HepG2 (cell line): ENCODE measurements around the gene GFY. TPM values are rescaled to one million over a fixed set of nuclear protein-coding genes. Genes with fewer than 3 reads are reported as not detected.

Source experiments
- HNF4A ChIP-seq: sonication (generic); formaldehyde crosslinking; IDR thresholded peaks from 2 replicates; pipeline ENCODE4 v1.4.0; 2020; ENCODE audit warnings: missing genetic modification reagents
- NPAS2 ChIP-seq: sonication (generic); formaldehyde crosslinking; IDR thresholded peaks from 2 replicates; pipeline ENCODE4 v1.8.0; 2022; ENCODE audit warnings: mild to moderate bottlenecking, missing genetic modification reagents, borderline replicate concordance
- TEAD2 ChIP-seq: sonication (generic); formaldehyde crosslinking; IDR thresholded peaks from 2 replicates; pipeline ENCODE4 v1.9.0; 2021; ENCODE audit warnings: missing genetic modification reagents
- ZNF138 ChIP-seq: sonication (generic); formaldehyde crosslinking; IDR thresholded peaks from 2 replicates; pipeline ENCODE4 v1.5.0; 2020; ENCODE audit warnings: mild to moderate bottlenecking, low read depth, missing genetic modification reagents
- ZNF816 ChIP-seq: sonication (generic); formaldehyde crosslinking; IDR thresholded peaks from 2 replicates; pipeline ENCODE4 v1.8.0; 2022; ENCODE audit warnings: missing genetic modification reagents, mild to moderate bottlenecking, borderline replicate concordance
- ZSCAN25 ChIP-seq: sonication (generic); formaldehyde crosslinking; IDR thresholded peaks from 2 replicates; pipeline ENCODE4 v1.8.0; 2022; ENCODE audit warnings: mild to moderate bottlenecking, missing genetic modification reagents
- polyA plus RNA-seq, 8 experiments: library from polyadenylated mRNA; depleted of rRNA in 3 of 8; stranded (reverse) in 7 of 8; unstranded in 1 of 8; fragments of >200 nt; fragmentation: Illumina TruSeq in 4 of 8; extraction: Trizol in 4 of 8; gene quantifications; 2 replicates each; pipeline versions ENCODE4 v1.2.1 to v1.2.3, GENCODE V29; 2011 to 2016; ENCODE audit warnings: low read depth in 4 of 8, missing spikeins in 1 of 8, mixed read lengths in 1 of 8; ENCODE audit not compliant: insufficient read depth in 1 of 8
- total RNA-seq, 5 experiments: library from RNA; depleted of rRNA; stranded (reverse); fragments of >200 nt; fragmentation: Illumina TruSeq; extraction: Trizol; gene quantifications; 2 replicates each; pipeline ENCODE4 v1.2.3, GENCODE V29; 2016; ENCODE audit warnings: low read depth in 1 of 5
- TF ChIP-seq, protein P1 (sequence below): sonication (generic); formaldehyde crosslinking; IDR thresholded peaks from 2 replicates; pipeline ENCODE4 v1.8.1; 2022; ENCODE audit warnings: mild to moderate bottlenecking, missing genetic modification reagents
- TF ChIP-seq, protein P2 (sequence below): IDR thresholded peaks from 2 replicates; pipeline ENCODE4 v1.6.1; 2016; ENCODE audit warnings: missing compliant biosample characterization, missing genetic modification reagents, borderline replicate concordance
- TF ChIP-seq, protein P3 (sequence below), 2 experiments: sonication (generic) in 1 of 2; formaldehyde crosslinking in 1 of 2; IDR thresholded peaks; 2 replicates each; pipeline versions ENCODE4 v1.4.0 to v1.6.1; 2018 to 2020; ENCODE audit warnings: missing genetic modification reagents in 2 of 2, borderline replicate concordance in 1 of 2, low read depth in 1 of 2, mild to moderate bottlenecking in 1 of 2, missing biosample characterization in 1 of 2
- TF ChIP-seq, protein P4 (sequence below): sonication (generic); formaldehyde crosslinking; IDR thresholded peaks from 2 replicates; pipeline ENCODE4 v1.5.0; 2020; ENCODE audit warnings: mild to moderate bottlenecking, missing genetic modification reagents, borderline replicate concordance

Gene GFY
- total and polyA plus RNA-seq, 2 of the 13 experiments (the other 11 are each of a cell fraction or from before 2014, with no cell fraction given), result not detected

DNA sequence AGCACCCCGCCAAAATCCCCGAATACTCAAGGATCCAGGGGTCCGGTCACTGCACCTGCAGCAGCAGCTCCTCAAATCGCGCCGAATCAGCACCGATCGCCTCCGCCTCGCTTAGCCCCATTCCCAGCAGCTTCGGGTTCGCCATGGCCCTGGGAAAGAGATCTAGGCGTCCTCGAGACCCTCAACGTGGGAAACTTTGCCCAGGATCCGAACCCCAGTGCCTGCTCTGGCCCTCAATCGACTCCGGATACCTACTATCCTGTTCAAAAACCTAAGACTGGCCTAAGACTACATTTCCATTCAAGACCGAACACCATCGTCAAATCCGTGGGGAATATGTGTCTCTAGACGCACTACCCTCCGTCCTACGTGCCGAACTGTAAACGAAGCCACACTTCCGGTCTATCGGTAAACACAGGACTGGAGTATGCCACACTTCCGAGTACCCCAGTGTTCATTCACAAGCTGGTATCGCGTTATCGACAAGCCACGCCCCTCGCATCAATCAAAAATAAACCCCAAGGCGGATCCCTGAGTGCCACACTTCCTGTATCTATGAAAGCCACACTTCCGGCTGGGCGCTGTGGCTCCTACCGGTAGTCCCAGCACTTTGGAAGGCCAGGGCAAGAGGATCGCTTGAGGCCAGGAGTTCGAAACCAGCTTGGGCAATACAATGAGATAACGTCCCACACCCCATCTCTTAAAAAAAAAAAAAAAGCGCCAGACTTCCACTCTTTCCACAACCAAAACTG lies 26.4 kb downstream of the GFY start, which contains the start of gene PIH1D1 (continued):
- TF ChIP-seq ZNF816 (CRISPR knock-in tag) (no peak), HNF4A (CRISPR knock-in tag) (no peak), ZSCAN25 (no peak), NPAS2 (CRISPR knock-in tag) (no peak), ZNF138 (CRISPR knock-in tag) (0 out of 2 replicates have a peak, but pooled peaks have one; percentile 49), TEAD2 (CRISPR knock-in tag) (no peak)
- TF ChIP-seq, protein P1, sequence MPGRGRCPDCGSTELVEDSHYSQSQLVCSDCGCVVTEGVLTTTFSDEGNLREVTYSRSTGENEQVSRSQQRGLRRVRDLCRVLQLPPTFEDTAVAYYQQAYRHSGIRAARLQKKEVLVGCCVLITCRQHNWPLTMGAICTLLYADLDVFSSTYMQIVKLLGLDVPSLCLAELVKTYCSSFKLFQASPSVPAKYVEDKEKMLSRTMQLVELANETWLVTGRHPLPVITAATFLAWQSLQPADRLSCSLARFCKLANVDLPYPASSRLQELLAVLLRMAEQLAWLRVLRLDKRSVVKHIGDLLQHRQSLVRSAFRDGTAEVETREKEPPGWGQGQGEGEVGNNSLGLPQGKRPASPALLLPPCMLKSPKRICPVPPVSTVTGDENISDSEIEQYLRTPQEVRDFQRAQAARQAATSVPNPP (CRISPR knock-in tag), result no peak
- TF ChIP-seq, protein P2, sequence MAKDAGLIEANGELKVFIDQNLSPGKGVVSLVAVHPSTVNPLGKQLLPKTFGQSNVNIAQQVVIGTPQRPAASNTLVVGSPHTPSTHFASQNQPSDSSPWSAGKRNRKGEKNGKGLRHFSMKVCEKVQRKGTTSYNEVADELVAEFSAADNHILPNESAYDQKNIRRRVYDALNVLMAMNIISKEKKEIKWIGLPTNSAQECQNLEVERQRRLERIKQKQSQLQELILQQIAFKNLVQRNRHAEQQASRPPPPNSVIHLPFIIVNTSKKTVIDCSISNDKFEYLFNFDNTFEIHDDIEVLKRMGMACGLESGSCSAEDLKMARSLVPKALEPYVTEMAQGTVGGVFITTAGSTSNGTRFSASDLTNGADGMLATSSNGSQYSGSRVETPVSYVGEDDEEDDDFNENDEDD (CRISPR knock-in tag), result no peak
- TF ChIP-seq, protein P3, sequence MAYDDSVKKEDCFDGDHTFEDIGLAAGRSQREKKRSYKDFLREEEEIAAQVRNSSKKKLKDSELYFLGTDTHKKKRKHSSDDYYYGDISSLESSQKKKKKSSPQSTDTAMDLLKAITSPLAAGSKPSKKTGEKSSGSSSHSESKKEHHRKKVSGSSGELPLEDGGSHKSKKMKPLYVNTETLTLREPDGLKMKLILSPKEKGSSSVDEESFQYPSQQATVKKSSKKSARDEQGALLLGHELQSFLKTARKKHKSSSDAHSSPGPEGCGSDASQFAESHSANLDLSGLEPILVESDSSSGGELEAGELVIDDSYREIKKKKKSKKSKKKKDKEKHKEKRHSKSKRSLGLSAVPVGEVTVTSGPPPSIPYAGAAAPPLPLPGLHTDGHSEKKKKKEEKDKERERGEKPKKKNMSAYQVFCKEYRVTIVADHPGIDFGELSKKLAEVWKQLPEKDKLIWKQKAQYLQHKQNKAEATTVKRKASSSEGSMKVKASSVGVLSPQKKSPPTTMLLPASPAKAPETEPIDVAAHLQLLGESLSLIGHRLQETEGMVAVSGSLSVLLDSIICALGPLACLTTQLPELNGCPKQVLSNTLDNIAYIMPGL (CRISPR knock-in tag; IDR thresholded peaks at IDR 0.05; ENCODE audit: borderline replicate concordance in 1 of 2, low read depth in 1 of 2), result peak; percentile 59 to 88; a peak in 3 of 4 replicates
- TF ChIP-seq, protein P4, sequence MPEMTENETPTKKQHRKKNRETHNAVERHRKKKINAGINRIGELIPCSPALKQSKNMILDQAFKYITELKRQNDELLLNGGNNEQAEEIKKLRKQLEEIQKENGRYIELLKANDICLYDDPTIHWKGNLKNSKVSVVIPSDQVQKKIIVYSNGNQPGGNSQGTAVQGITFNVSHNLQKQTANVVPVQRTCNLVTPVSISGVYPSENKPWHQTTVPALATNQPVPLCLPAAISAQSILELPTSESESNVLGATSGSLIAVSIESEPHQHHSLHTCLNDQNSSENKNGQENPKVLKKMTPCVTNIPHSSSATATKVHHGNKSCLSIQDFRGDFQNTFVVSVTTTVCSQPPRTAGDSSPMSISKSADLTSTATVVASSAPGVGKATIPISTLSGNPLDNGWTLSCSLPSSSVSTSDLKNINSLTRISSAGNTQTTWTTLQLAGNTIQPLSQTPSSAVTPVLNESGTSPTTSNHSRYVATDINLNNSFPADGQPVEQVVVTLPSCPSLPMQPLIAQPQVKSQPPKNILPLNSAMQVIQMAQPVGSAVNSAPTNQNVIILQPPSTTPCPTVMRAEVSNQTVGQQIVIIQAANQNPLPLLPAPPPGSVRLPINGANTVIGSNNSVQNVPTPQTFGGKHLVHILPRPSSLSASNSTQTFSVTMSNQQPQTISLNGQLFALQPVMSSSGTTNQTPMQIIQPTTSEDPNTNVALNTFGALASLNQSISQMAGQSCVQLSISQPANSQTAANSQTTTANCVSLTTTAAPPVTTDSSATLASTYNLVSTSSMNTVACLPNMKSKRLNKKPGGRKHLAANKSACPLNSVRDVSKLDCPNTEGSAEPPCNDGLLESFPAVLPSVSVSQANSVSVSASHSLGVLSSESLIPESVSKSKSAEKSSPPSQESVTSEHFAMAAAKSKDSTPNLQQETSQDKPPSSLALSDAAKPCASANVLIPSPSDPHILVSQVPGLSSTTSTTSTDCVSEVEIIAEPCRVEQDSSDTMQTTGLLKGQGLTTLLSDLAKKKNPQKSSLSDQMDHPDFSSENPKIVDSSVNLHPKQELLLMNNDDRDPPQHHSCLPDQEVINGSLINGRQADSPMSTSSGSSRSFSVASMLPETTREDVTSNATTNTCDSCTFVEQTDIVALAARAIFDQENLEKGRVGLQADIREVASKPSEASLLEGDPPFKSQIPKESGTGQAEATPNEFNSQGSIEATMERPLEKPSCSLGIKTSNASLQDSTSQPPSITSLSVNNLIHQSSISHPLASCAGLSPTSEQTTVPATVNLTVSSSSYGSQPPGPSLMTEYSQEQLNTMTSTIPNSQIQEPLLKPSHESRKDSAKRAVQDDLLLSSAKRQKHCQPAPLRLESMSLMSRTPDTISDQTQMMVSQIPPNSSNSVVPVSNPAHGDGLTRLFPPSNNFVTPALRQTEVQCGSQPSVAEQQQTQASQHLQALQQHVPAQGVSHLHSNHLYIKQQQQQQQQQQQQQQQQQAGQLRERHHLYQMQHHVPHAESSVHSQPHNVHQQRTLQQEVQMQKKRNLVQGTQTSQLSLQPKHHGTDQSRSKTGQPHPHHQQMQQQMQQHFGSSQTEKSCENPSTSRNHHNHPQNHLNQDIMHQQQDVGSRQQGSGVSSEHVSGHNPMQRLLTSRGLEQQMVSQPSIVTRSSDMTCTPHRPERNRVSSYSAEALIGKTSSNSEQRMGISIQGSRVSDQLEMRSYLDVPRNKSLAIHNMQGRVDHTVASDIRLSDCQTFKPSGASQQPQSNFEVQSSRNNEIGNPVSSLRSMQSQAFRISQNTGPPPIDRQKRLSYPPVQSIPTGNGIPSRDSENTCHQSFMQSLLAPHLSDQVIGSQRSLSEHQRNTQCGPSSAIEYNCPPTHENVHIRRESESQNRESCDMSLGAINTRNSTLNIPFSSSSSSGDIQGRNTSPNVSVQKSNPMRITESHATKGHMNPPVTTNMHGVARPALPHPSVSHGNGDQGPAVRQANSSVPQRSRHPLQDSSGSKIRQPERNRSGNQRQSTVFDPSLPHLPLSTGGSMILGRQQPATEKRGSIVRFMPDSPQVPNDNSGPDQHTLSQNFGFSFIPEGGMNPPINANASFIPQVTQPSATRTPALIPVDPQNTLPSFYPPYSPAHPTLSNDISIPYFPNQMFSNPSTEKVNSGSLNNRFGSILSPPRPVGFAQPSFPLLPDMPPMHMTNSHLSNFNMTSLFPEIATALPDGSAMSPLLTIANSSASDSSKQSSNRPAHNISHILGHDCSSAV (CRISPR knock-in tag), result no peak
